Measurements from ENCODE around the gene CDKN1C.

The CDKN1C gene

DNA sequence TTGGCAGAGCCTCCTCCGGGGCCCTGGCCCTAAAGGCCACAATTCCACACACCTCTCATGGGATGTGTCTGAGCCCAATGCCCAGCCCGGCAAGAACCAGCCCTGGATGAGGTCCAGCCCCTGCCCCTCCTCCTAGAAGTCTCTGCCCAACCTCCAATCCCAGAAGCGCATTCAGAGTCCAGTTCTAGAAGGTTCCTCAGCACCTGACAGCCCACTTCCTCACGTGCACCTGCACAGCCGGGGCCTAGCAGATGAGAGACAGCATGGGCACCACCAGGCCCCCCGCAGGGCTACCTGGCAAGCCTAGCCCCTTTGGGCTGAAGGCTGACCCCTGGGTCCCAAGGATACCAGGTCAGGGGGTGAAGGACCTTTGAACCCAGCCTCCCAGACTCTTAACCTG lies 11.5 kb upstream of the CDKN1C start:
- Histone ChIP-seq H3K4me1 (ENCODE audit: control insufficient read depth, insufficient read depth, low read length) (no peaks in the 10 kb centered on the region), H3K36me3 (ENCODE audit: control insufficient read depth in 2 of 2, insufficient read depth in 1 of 2, low read length in 2 of 2) (no peaks in the 10 kb centered on the region), H3K4me3 (ENCODE audit: low read depth, low read length) (no peak overlapping the region), H3K9me3 (ENCODE audit: control insufficient read depth, insufficient read depth, low read depth, low read length) (no peaks in the 10 kb centered on the region), H3K27ac (ENCODE audit: extremely low read depth, low read depth, low read length) (no peak overlapping the region)
- ChIA-PET POLR2A (interaction anchor here (0.6 kb wide), 1 partner anchor 32 kb away, joined by 3 read pairs; the partner anchor contains the start of gene PHLDA2), CTCF (interaction anchor here (16.8 kb wide), 1 partner anchor 364 kb away, joined by 456 read pairs; no protein-coding TSS in a partner anchor)
- TF ChIP-seq, protein P1, sequence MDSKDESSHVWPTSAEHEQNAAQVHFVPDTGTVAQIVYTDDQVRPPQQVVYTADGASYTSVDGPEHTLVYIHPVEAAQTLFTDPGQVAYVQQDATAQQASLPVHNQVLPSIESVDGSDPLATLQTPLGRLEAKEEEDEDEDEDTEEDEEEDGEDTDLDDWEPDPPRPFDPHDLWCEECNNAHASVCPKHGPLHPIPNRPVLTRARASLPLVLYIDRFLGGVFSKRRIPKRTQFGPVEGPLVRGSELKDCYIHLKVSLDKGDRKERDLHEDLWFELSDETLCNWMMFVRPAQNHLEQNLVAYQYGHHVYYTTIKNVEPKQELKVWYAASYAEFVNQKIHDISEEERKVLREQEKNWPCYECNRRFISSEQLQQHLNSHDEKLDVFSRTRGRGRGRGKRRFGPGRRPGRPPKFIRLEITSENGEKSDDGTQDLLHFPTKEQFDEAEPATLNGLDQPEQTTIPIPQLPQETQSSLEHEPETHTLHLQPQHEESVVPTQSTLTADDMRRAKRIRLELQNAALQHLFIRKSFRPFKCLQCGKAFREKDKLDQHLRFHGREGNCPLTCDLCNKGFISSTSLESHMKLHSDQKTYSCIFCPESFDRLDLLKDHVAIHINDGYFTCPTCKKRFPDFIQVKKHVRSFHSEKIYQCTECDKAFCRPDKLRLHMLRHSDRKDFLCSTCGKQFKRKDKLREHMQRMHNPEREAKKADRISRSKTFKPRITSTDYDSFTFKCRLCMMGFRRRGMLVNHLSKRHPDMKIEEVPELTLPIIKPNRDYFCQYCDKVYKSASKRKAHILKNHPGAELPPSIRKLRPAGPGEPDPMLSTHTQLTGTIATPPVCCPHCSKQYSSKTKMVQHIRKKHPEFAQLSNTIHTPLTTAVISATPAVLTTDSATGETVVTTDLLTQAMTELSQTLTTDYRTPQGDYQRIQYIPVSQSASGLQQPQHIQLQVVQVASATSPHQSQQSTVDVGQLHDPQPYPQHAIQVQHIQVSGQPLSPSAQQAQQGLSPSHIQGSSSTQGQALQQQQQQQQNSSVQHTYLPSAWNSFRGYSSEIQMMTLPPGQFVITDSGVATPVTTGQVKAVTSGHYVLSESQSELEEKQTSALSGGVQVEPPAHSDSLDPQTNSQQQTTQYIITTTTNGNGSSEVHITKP (tag by site-specific recombination; IDR thresholded peaks at IDR 0.05) = no peak
- no peak for TF ChIP-seq ZNF23 (tag by site-specific recombination; IDR thresholded peaks at IDR 0.05; ENCODE audit: borderline replicate concordance)
- TF ChIP-seq, protein P2, sequence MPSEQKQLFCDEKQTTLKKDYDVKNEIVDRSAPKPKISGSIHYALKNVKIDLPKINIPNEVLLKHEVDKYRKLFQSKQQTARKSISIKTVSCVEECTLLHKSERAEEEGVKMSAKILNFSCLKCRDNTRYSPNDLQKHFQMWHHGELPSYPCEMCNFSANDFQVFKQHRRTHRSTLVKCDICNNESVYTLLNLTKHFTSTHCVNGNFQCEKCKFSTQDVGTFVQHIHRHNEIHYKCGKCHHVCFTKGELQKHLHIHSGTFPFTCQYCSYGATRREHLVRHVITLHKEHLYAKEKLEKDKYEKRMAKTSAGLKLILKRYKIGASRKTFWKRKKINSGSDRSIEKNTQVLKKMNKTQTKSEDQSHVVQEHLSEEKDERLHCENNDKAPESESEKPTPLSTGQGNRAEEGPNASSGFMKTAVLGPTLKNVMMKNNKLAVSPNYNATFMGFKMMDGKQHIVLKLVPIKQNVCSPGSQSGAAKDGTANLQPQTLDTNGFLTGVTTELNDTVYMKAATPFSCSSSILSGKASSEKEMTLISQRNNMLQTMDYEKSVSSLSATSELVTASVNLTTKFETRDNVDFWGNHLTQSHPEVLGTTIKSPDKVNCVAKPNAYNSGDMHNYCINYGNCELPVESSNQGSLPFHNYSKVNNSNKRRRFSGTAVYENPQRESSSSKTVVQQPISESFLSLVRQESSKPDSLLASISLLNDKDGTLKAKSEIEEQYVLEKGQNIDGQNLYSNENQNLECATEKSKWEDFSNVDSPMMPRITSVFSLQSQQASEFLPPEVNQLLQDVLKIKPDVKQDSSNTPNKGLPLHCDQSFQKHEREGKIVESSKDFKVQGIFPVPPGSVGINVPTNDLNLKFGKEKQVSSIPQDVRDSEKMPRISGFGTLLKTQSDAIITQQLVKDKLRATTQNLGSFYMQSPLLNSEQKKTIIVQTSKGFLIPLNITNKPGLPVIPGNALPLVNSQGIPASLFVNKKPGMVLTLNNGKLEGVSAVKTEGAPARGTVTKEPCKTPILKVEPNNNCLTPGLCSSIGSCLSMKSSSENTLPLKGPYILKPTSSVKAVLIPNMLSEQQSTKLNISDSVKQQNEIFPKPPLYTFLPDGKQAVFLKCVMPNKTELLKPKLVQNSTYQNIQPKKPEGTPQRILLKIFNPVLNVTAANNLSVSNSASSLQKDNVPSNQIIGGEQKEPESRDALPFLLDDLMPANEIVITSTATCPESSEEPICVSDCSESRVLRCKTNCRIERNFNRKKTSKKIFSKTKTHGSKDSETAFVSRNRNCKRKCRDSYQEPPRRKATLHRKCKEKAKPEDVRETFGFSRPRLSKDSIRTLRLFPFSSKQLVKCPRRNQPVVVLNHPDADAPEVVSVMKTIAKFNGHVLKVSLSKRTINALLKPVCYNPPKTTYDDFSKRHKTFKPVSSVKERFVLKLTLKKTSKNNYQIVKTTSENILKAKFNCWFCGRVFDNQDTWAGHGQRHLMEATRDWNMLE (tag by site-specific recombination; conservative IDR thresholded peaks at IDR 0.05; ENCODE audit: low read depth) = no peak
- no peak for TF ChIP-seq ZNF747 (tag by site-specific recombination; IDR thresholded peaks at IDR 0.05)
- TF ChIP-seq KLF9 (tag by site-specific recombination; IDR thresholded peaks at IDR 0.05; ENCODE audit: low read depth) = no peak
- no peak for TF ChIP-seq SP2 (tag by site-specific recombination; IDR thresholded peaks at IDR 0.05)
- TF ChIP-seq ZNF560 (tag by site-specific recombination; IDR thresholded peaks at IDR 0.05; ENCODE audit: borderline replicate concordance) = no peak
- TF ChIP-seq ZNF423 (tag by site-specific recombination; IDR thresholded peaks at IDR 0.05) = no peak
- TF ChIP-seq, protein P3, sequence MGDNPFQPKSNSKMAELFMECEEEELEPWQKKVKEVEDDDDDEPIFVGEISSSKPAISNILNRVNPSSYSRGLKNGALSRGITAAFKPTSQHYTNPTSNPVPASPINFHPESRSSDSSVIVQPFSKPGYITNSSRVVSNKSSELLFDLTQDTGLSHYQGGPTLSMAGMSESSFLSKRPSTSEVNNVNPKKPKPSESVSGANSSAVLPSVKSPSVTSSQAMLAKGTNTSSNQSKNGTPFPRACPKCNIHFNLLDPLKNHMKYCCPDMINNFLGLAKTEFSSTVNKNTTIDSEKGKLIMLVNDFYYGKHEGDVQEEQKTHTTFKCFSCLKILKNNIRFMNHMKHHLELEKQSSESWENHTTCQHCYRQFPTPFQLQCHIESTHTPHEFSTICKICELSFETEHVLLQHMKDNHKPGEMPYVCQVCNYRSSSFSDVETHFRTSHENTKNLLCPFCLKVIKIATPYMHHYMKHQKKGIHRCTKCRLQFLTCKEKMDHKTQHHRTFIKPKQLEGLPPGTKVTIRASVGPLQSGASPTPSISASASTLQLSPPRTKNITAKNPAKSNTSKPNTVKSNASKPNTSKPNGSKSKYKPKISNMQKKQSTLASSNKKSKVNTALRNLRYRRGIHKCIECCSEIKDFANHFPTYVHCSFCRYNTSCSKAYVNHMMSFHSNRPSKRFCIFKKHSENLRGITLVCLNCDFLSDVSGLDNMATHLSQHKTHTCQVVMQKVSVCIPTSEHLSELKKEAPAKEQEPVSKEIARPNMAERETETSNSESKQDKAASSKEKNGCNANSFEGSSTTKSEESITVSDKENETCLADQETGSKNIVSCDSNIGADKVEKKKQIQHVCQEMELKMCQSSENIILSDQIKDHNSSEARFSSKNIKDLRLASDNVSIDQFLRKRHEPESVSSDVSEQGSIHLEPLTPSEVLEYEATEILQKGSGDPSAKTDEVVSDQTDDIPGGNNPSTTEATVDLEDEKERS (tag by site-specific recombination; IDR thresholded peaks at IDR 0.05) = no peak
- TF ChIP-seq YY1 (tag by site-specific recombination; IDR thresholded peaks at IDR 0.05) = no peak
- no peak for TF ChIP-seq ZEB2 (tag by site-specific recombination; IDR thresholded peaks at IDR 0.05)
- no peak for TF ChIP-seq ZFP41 (tag by site-specific recombination; IDR thresholded peaks at IDR 0.05; ENCODE audit: borderline replicate concordance)
- no peak for TF ChIP-seq ZBTB21 (tag by site-specific recombination; IDR thresholded peaks at IDR 0.05)
- no peak for TF ChIP-seq REPIN1 (tag by site-specific recombination; IDR thresholded peaks at IDR 0.05; ENCODE audit: low read depth)
- no peak for TF ChIP-seq ZNF791 (tag by site-specific recombination; IDR thresholded peaks at IDR 0.05)
- no peak for TF ChIP-seq ZNF37A (tag by site-specific recombination; IDR thresholded peaks at IDR 0.05)
- no peak for TF ChIP-seq GFI1B (tag by site-specific recombination; IDR thresholded peaks at IDR 0.05)
- TF ChIP-seq, protein P4, sequence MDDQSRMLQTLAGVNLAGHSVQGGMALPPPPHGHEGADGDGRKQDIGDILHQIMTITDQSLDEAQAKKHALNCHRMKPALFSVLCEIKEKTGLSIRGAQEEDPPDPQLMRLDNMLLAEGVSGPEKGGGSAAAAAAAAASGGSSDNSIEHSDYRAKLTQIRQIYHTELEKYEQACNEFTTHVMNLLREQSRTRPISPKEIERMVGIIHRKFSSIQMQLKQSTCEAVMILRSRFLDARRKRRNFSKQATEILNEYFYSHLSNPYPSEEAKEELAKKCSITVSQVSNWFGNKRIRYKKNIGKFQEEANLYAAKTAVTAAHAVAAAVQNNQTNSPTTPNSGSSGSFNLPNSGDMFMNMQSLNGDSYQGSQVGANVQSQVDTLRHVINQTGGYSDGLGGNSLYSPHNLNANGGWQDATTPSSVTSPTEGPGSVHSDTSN (CRISPR knock-in tag; IDR thresholded peaks at IDR 0.05) = no peak
- no peak for TF ChIP-seq ZNF776 (tag by site-specific recombination; IDR thresholded peaks at IDR 0.05; ENCODE audit: borderline replicate concordance)
